HepG2 (cell line): Measurements from ENCODE around the gene C17orf58. TPM values are rescaled to one million over a fixed set of nuclear protein-coding genes. Genes with fewer than 3 reads are reported as not detected.

Source experiments
- BCL3 ChIP-seq: sonication (generic); formaldehyde crosslinking; IDR thresholded peaks from 2 replicates; pipeline ENCODE4 v1.5.1; 2020; ENCODE audit warnings: mild to moderate bottlenecking, missing genetic modification reagents, moderate library complexity
- CTCF ChIP-seq: sonication (generic); formaldehyde crosslinking; IDR thresholded peaks from 2 replicates; pipeline ENCODE4 v1.5.0; 2020; ENCODE audit warnings: mild to moderate bottlenecking, missing genetic modification reagents, moderate library complexity
- FOXC1 ChIP-seq: sonication (generic); formaldehyde crosslinking; IDR thresholded peaks from 2 replicates; pipeline ENCODE4 v1.8.0; 2022; ENCODE audit warnings: mild to moderate bottlenecking, missing genetic modification reagents, borderline replicate concordance
- HNRNPK ChIP-seq: fragments of 200-400 bp; formaldehyde crosslinking; IDR thresholded peaks from 2 replicates; pipeline ENCODE4 v1.6.1; 2018; ENCODE audit warnings: low read length, low read depth, moderate library complexity, mild to moderate bottlenecking; ENCODE audit not compliant: poor library complexity, severe bottlenecking
- NRL ChIP-seq: sonication (generic); formaldehyde crosslinking; IDR thresholded peaks from 2 replicates; pipeline ENCODE4 v1.5.0; 2020; ENCODE audit warnings: missing genetic modification reagents, mild to moderate bottlenecking, moderate library complexity, borderline replicate concordance
- PATZ1 ChIP-seq: sonication (generic); formaldehyde crosslinking; IDR thresholded peaks from 2 replicates; pipeline ENCODE4 v1.4.0; 2020; ENCODE audit warnings: missing genetic modification reagents
- POLR2AphosphoS2 ChIP-seq: IDR thresholded peaks from 2 replicates; pipeline ENCODE4 v1.6.1; 2011; ENCODE audit warnings: low read depth, low read length, improper control_type of control experiment
- TFDP2 ChIP-seq: sonication (generic); formaldehyde crosslinking; IDR thresholded peaks from 2 replicates; pipeline ENCODE4 v1.4.0; 2020; ENCODE audit warnings: missing genetic modification reagents
- ZMYM3 ChIP-seq: sonication (generic); formaldehyde crosslinking; IDR thresholded peaks from 2 replicates; pipeline ENCODE4 v1.5.1; 2020; ENCODE audit warnings: mild to moderate bottlenecking, missing genetic modification reagents
- ZNF121 ChIP-seq: sonication (generic); formaldehyde crosslinking; IDR thresholded peaks from 2 replicates; pipeline ENCODE4 v1.5.0; 2020; ENCODE audit warnings: mild to moderate bottlenecking, missing genetic modification reagents
- ZNF276 ChIP-seq: sonication (generic); formaldehyde crosslinking; IDR thresholded peaks from 2 replicates; pipeline ENCODE4 v1.4.0; 2020; ENCODE audit warnings: mild to moderate bottlenecking, low read depth, missing genetic modification reagents
- ZNF292 ChIP-seq: sonication (generic); formaldehyde crosslinking; IDR thresholded peaks from 2 replicates; pipeline ENCODE4 v1.8.1; 2022; ENCODE audit warnings: mild to moderate bottlenecking, low read depth, missing genetic modification reagents, borderline replicate concordance
- ZNF33A ChIP-seq: sonication (generic); formaldehyde crosslinking; IDR thresholded peaks from 2 replicates; pipeline ENCODE4 v1.5.1; 2020; ENCODE audit warnings: missing genetic modification reagents, mild to moderate bottlenecking, moderate library complexity, borderline replicate concordance
- ZNF552 ChIP-seq: sonication (generic); formaldehyde crosslinking; IDR thresholded peaks from 2 replicates; pipeline ENCODE4 v1.9.0; 2022; ENCODE audit warnings: missing genetic modification reagents, mild to moderate bottlenecking, borderline replicate concordance
- ZNF557 ChIP-seq: sonication (generic); formaldehyde crosslinking; IDR thresholded peaks from 2 replicates; pipeline ENCODE4 v1.4.0; 2020; ENCODE audit warnings: missing genetic modification reagents
- ZNF563 ChIP-seq: sonication (generic); formaldehyde crosslinking; IDR thresholded peaks from 2 replicates; pipeline ENCODE4 v1.8.0; 2022; ENCODE audit warnings: mild to moderate bottlenecking, moderate library complexity, missing genetic modification reagents
- ZNF580 ChIP-seq: IDR thresholded peaks from 2 replicates; pipeline ENCODE4 v1.6.1; 2016; ENCODE audit warnings: low read depth, borderline replicate concordance
- ZNF777 ChIP-seq: sonication (generic); formaldehyde crosslinking; IDR thresholded peaks from 2 replicates; pipeline ENCODE4 v1.4.0; 2020; ENCODE audit warnings: missing genetic modification reagents
- ZNF788 ChIP-seq: sonication (generic); formaldehyde crosslinking; IDR thresholded peaks from 2 replicates; pipeline ENCODE4 v1.5.0; 2020; ENCODE audit warnings: mild to moderate bottlenecking, missing genetic modification reagents, borderline replicate concordance
- polyA plus RNA-seq, 8 experiments: library from polyadenylated mRNA; depleted of rRNA in 3 of 8; stranded (reverse) in 7 of 8; unstranded in 1 of 8; fragments of >200 nt; fragmentation: Illumina TruSeq in 4 of 8; extraction: Trizol in 4 of 8; gene quantifications; 2 replicates each; pipeline versions ENCODE4 v1.2.1 to v1.2.3, GENCODE V29; 2011 to 2016; ENCODE audit warnings: low read depth in 4 of 8, missing spikeins in 1 of 8, mixed read lengths in 1 of 8; ENCODE audit not compliant: insufficient read depth in 1 of 8
- total RNA-seq, 5 experiments: library from RNA; depleted of rRNA; stranded (reverse); fragments of >200 nt; fragmentation: Illumina TruSeq; extraction: Trizol; gene quantifications; 2 replicates each; pipeline ENCODE4 v1.2.3, GENCODE V29; 2016; ENCODE audit warnings: low read depth in 1 of 5

The C17orf58 gene
- total and polyA plus RNA-seq, 2 of the 13 experiments (the other 11 are each of a cell fraction or from before 2014, with no cell fraction given), result 15.6 to 15.8 TPM

GRCh38 chr17:67993998-67994361 is 2.3 kb downstream of the C17orf58 start (continued):
- TF ChIP-seq BCL3 (CRISPR knock-in tag) (0 out of 2 replicates have a peak, but pooled peaks have one; percentile 6), POLR2AphosphoS2 (no peak), ZNF777 (CRISPR knock-in tag) (peak; percentile 88), ZMYM3 (CRISPR knock-in tag) (peak; percentile 94), ZNF580 (CRISPR knock-in tag) (no peak), ZNF292 (CRISPR knock-in tag) (0 out of 2 replicates have a peak, but pooled peaks have one; percentile 34), ZNF563 (CRISPR knock-in tag) (peak; percentile 80), NRL (CRISPR knock-in tag) (0 out of 2 replicates have a peak, but pooled peaks have one; percentile 70), ZNF557 (CRISPR knock-in tag) (peak; percentile 21; the same call in 1 of the 2 replicates), TFDP2 (CRISPR knock-in tag) (peak; percentile 31; the same call in 1 of the 2 replicates), ZNF33A (no peak), ZNF788 (CRISPR knock-in tag) (no peak; the same call in 1 of the 2 replicates), ZNF121 (CRISPR knock-in tag) (no peak), ZNF552 (CRISPR knock-in tag) (no peak), CTCF (CRISPR knock-in tag) (no peak), HNRNPK (no peak), FOXC1 (CRISPR knock-in tag) (peak; percentile 54; the same call in 1 of the 2 replicates), ZNF276 (CRISPR knock-in tag) (0 out of 2 replicates have a peak, but pooled peaks have one; percentile 67), PATZ1 (CRISPR knock-in tag) (no peak; the same call in 1 of the 2 replicates)
